ENCODE data around the gene SH3PXD2A.
"Not testable (repeated sequence)": the region's sequence is repeated elsewhere in the genome, so short reads cannot be mapped to it uniquely, and the experiment has no call there.

Gene SH3PXD2A

DNA sequence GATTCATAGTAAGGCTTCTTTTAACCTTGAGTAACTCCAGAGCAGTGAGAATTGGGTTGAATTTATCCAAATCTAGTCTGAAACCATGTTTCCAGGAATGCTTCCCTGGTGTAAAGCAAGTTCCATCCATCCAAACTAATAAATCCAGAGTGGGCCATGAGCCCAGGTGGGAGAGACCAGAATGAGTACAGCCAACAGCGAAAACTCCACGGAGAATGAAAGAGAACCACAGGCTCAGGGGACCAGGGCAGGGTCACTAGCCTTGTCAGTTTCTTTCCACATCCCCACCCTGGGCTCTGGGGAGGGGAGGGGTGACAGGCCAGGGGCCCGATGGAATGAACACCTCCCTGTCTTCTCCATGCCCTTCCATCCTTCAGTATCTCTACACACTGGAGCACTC lies 181.8 kb downstream of the SH3PXD2A start:
- DNase-seq = no peak

GRCh38 chr10:103672345-103672744 lies 183.0 kb downstream of the SH3PXD2A start:
- DNase-seq = no peak

DNA sequence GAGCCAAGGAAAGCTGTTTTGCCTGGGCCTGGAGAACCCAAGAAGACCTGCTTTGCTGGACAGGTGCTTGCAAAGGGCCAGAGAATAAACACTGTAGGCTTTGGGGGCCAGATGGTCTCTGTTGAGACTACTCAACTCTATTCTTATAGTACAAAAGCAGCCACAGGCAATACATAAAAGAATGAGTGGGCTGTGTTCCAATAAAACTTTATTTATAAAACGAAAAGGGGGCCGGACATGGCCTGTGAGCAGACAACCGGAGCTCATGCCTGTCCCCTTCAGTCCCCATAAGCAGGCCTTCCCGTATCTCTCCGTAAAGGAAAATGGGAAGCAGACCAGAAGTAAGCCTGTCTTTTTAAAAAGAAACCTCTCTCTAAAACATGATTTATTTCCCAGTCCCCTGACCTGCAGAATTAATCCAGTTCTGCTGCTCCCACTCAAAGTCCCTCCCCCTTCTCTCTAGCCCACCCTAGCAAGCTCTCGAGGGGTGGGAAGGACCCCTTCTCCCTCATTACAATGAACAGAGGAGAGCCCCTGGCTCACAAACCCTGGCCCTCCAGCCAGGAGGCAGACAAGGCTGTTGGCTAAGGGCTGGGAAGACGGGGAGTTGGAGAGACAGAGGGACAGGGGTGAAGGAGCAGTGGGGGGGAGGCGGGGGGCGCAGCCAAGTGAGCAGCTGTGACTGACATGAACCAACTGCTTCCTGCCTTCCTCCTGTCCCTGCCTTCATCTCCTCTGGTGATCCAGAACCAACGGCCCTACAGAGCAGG lies 184.1 kb downstream of the SH3PXD2A start:
- DNase-seq = no peak

DNA sequence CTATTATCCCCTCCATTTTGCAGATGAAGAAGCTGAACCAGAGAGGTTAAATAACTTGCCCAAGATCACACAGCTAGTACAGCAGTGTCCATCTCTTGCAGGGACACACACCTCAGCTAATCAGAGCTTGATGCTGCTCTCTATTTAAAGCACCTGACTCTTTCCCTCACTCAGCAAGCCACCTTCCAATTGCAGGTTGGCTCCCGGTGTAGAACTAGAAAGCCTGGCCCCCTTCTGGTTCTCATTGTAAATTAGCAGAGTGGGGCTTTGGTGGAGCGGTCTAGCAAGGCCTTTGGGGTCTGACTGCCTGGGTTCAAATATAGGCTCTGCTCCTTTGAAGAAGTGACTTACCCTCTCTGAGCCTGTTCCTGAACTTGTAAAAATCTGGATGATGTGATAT lies 185.4 kb downstream of the SH3PXD2A start:
- no peak for DNase-seq

GRCh38 chr10:103669243-103669929 lies 186.0 kb downstream of the SH3PXD2A start:
- DNase-seq = no peak

- DNase-seq = peak; percentile 24
Measured at GRCh38 chr10:103668351-103669242, 186.8 kb downstream of the SH3PXD2A start.

GRCh38 chr10:103667356-103667755 lies 188.0 kb downstream of the SH3PXD2A start:
- no peak for DNase-seq

DNA sequence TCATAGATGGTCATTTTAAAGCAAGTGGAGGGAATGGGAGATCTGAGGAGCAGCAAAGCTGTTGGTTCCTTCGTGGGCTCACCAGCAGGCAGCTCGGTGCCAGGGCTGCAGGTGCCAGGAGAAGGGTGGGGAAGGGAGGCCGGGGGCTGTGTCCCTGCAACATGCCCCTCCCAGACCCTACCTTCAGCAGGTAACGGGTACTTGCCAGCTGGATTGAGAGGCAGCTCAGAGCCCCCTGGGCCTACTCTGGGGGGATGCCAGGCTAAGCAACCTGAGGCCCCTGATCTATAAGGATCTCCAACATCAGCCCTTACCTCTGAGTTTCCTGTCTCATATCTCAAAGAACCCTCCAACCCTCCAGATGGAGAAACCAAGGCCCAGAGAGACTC lies 188.6 kb downstream of the SH3PXD2A start:
- no peak for DNase-seq

DNA sequence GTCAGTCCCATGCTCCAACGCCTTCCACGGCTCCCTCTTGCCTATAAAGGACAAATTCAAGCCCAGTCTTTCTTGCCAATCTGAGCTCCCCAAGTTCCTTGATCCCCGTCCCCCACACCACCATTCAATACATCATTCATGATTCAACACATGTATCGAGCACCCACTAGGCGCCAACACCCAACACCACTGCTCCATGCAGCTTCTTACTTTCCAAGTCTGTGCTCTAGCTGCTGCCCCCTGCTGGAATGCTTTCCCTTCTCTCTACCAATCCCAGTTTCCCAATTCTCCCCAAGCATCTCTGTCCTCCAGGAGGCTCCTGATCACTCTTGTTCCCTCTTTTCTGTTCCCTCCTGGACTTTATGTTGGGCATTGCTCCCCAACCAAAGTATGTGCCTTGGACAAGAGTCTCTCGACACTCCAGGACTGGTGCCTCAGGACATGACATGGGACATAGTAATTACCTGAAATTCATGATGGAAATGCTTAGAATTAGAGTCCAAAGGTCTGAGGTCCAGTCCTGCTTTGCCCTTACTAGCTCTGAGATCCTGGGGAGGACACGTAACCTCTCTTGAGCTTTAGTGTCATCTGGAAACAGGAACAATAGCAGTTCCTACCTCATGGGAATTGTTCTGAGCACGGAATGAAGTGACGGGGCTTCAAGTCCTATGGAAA lies 189.2 kb downstream of the SH3PXD2A start:
- DNase-seq = peak; percentile 28

DNA sequence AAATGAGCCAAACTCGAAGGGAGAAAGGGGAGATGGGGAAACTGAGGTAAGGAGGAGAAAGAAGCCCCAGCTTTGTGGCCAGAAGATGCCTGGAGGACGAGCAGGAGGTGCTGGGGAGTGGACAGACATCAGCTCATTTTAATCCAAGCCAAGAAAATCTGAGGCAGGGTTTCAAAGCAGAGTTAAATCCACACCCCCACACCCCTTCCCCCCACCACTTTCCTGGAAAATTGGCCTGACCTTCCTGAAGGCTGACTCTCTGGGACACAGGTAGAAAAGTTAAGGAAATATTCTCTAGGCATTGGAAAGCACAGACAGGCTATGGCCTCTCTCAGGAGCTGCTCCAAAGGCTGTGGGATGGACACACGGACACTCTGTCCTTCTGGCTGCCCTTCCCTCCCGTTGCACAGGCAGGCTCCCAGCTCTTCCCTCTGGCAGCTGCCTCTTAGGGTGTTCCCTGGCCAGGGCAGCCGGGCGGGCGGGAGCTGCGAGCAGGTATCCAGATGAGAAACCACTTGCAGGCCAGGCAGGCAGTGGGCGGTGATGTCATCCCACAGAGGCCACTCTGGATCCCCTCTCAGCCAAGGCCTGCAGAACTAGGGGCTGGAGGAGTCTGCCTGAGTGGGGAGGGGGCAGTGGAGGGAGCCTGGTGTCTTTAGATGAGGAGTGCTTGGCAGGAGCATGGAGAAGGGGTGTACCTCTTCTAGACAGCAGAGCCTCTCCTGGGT lies 190.1 kb downstream of the SH3PXD2A start:
- DNase-seq = no peak

- no peak for DNase-seq
Measured at GRCh38 chr10:103663802-103664201, 191.6 kb downstream of the SH3PXD2A start.

- no peak for DNase-seq
Measured at GRCh38 chr10:103663236-103663635, 192.1 kb downstream of the SH3PXD2A start.

DNA sequence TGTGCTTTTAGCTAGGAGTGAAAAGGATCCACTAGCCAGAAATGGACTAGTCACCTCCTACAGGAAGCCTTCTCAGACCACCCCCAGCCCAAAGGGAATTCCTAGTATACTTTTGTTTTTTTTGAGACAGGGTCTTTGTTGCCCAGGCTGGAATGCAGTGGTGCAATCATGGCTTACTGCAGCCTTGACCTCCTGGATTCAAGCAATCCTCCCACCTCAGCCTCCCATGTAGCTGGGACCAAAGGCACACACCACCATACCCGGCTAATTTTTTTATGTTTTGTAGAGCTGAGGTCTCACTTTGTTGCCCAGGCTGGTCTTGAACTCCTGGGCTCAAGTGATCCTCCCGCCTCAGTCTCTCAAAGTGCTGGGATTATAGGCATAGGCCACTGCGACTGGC lies 192.7 kb downstream of the SH3PXD2A start:
- not testable (repeated sequence) for DNase-seq

DNA sequence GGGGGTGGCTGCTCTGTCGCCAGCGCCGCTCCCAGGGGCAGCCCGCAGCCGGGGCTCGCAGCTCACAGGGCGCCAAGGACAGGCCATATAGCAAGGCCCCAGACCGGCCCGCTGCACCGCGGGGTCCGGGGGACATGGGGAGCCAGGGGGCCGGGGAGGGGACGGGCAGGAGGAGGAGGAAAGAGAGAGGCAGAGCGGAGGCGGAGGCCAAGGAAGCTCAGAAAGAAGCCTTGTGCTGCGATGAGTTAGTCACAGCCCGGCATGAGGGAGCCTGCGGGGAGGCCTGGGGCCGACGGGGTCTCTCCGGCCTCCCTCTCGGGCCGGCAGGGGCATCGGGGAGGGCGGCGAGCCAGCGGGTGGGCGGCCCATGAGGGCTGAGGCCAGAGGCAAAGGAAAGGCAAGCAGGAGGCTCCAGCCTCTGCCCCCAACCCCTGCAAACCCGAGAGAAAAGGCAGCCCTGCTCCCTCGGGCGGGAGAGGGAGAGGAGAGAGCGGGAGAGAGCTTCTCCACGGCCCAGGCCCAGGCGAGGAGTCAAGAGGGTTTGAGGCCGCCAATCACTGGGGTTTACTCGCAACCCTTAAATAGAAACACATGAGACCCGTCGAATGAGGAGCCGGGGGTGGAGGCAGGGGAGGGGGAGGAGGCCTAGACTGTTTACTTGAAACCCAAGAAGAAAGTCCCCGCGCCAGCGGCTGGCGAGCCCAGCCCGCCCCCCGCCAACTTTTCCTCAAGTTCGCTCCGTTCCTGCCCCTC lies 194.0 kb downstream of the SH3PXD2A start:
- no peak for DNase-seq

DNA sequence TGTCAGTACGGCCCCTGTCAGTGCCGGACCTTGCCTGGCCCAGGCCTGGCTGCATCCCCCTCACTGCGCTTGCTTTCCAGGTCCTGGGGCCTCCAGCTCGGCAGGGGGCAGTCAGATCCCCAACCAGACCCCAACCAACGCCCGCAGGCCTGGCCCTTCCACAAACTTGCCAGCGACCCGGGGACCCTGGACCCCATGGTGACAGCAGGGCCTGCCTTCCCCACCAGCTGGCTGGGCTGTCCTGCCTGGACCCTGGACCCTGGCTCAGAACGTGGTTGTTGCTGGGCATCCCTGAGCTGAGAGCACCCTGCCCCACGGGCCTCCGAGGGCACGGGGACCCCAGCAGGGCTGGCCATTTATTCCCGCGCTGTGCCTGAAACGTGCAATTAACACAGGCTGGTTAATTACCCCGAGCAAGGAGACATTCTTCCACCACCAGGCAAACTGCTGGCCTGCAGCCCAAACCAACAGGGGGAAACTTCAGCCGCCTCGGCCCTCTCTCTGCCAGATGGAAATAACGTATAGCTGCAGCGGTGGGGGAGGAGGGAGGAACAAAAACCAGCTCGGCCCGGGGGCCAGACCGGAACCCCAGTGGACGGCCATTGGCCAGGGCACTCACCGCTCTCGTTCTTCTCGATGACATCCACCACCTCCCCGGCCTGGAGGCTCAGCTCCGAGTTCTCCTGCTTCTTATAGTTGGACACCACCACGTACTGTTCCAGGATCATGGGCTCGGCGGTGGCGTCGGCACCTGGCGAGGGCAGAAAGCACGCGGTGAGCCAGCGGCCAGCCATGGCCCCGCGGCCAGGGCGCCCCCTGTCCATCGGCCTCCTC lies 194.8 kb downstream of the SH3PXD2A start:
- DNase-seq = no peak

DNA sequence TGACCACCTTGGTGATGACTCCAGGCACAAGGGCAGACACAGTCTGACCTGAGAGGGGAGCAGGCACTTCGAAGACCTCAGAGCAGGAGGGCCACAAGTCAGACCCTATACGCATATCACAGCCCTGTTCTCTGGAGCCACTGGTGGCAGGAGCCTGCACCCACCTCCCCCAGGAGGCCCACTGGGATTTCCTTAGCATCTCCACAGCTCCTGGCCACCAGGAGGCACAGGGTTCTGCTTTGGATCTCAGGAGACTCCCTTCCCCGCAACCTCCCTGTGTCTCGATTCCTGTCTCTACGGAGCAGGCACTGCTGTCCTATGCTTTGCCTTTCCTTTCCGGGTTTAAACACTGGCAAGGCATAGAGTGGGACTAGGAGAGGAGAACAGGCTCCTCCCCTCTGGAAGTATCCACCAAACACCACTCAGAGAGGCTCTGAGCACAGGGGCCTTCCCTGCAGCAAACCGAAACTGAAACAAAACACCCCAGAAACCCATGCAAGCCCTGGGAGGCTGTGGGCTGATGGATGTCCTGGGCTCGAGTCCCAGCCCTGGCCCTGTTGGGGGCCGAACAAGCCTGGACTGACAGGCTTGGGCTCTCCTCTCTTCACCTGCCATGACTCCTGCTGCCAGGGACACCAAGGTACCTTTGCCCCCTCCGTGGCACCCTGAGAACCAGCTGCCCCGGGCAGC lies 195.6 kb downstream of the SH3PXD2A start:
- no peak for DNase-seq

DNA sequence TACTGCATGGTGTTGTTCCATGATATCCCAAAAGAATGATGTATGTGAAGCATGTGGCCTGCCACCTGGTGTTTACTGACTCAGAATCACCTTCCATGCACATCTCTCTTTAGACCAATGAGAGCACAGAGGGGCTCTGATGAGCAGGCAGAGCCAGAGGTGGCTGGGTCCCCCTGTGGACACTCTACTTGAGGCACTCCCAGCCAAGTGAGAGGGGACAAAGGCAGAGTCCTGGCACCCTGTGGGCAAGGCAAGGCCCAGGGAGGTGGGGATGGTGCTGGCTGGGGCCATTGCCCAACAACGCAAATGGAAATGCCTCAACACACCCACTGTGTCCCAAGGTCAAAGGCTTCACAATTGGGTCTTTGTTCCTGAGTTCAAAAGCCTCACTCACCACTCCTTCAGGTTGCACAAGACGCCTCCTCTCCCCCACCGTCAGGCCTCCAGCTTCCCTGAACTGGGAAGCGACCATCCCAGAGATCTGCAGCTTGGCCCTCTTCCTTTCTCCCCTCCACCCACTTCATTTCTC lies 197.3 kb downstream of the SH3PXD2A start:
- no peak for DNase-seq

- DNase-seq = no peak
Measured at GRCh38 chr10:103657061-103657591, 198.2 kb downstream of the SH3PXD2A start.

GRCh38 chr10:103654925-103655324 lies 200.5 kb downstream of the SH3PXD2A start:
- DNase-seq = no peak
